Sigmoid colon (tissue), 4 donors: ENCODE results near the gene ARHGAP25.

Experiments
- CTCF ChIP-seq, 4 experiments: fragments of 450-650 bp in 3 of 4; fragments of 200-600 bp in 1 of 4; IDR thresholded peaks; one replicate each; pipeline ENCODE4 v1.5.1; 2016 to 2019; ENCODE audit warnings: antibody characterized with exemption in 4 of 4, mild to moderate bottlenecking in 3 of 4, moderate library complexity in 2 of 4
- EP300 ChIP-seq, 4 donors: sonication (generic); formaldehyde crosslinking; IDR thresholded peaks; one replicate each; pipeline ENCODE4 v1.6.1; 2017; ENCODE audit warnings: antibody characterized with exemption in 4 of 4

DNA sequence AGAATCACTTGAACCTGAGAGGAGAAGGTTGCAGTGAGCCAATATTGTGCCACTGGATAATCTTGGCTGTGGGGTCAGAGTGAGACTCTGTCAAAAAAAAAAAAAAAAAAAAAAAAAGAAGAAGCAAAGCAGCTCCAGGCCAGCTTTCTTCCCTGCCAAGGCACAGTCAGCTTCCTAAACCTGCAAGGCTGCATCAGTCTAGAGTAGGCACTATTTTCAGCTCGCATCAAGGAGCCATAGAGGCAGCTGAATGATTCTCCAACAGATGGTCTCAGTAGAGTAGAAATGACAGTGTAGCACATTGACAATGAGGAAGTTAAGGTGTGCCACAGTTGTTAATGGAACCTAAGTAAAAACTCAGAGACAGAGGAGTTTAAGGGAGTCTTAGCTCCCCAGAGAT lies 101.0 kb downstream of the ARHGAP25 start:
- TF ChIP-seq CTCF (IDR thresholded peaks at IDR 0.05) (no peak), EP300 (IDR thresholded peaks at IDR 0.05) (no peak)
